GM18867 (cell line): ENCODE measurements around the gene FBF1.

ENCODE experiments used
- ATAC-seq: cut with Tn5 transposase; IDR thresholded peaks from one replicate; pipeline ENCODE4 v1.9.1; 2021; ENCODE audit warnings: mild to moderate bottlenecking, moderate library complexity; ENCODE audit not compliant: unreplicated experiment

FBF1 gene

GRCh38 chr17:75959051-75959838 lies 18.4 kb upstream of the FBF1 start:
- no peak for ATAC-seq

GRCh38 chr17:75950855-75951554 lies 10.2 kb upstream of the FBF1 start:
- ATAC-seq: no peak

- no peak for ATAC-seq
Observed at GRCh38 chr17:75950421-75950820, 9.6 kb upstream of the FBF1 start.

GRCh38 chr17:75945211-75945610 lies 4.4 kb upstream of the FBF1 start:
- no peak for ATAC-seq

GRCh38 chr17:75943491-75943890 lies 2.6 kb upstream of the FBF1 start:
- no peak for ATAC-seq

- no peak for ATAC-seq
Observed at GRCh38 chr17:75942473-75942872, 1.6 kb upstream of the FBF1 start.

- no peak for ATAC-seq
Observed at GRCh38 chr17:75941442-75941819, 589 bp upstream of the FBF1 start.

GRCh38 chr17:75937652-75938051 lies 3.2 kb downstream of the FBF1 start:
- ATAC-seq: no peak

- ATAC-seq: no peak
Observed at GRCh38 chr17:75933808-75934207, 7.0 kb downstream of the FBF1 start.

GRCh38 chr17:75932852-75933251 lies 8.0 kb downstream of the FBF1 start:
- no peak for ATAC-seq

GRCh38 chr17:75931062-75931461 lies 9.8 kb downstream of the FBF1 start:
- ATAC-seq: no peak

- ATAC-seq: no peak
Observed at GRCh38 chr17:75927286-75927922, 13.4 kb downstream of the FBF1 start.

- ATAC-seq: no peak
Observed at GRCh38 chr17:75926456-75926855, 14.4 kb downstream of the FBF1 start.

- no peak for ATAC-seq
Observed at GRCh38 chr17:75925912-75926311, 14.9 kb downstream of the FBF1 start.

- ATAC-seq: no peak
Observed at GRCh38 chr17:75925103-75925502, 15.7 kb downstream of the FBF1 start.

GRCh38 chr17:75922963-75923874 lies 17.6 kb downstream of the FBF1 start:
- ATAC-seq: no peak

- no peak for ATAC-seq
Observed at GRCh38 chr17:75922173-75922961, 18.5 kb downstream of the FBF1 start.

GRCh38 chr17:75921596-75921995 lies 19.2 kb downstream of the FBF1 start:
- ATAC-seq: no peak

- no peak for ATAC-seq
Observed at GRCh38 chr17:75920045-75920560, 20.7 kb downstream of the FBF1 start.

- ATAC-seq: no peak
Observed at GRCh38 chr17:75919611-75920010, 21.2 kb downstream of the FBF1 start.
